Body of pancreas (tissue), 4 donors: Measurements from ENCODE around the gene GRM1. TPM values are rescaled to one million over a fixed set of nuclear protein-coding genes. Genes with fewer than 3 reads are reported as not detected.

Source experiments
- ATAC-seq: fragments of 150-250 bp; one replicate; pipeline ENCODE4 v1.9.1; 2016
- DNase-seq, 4 donors: peaks; one replicate each; pipeline ENCODE4 v3.0.0-alpha.2; 2019
- H3K27ac ChIP-seq, 4 donors: fragments of 200-600 bp; sonication (generic); 1 replicate in 3 of 4; 2 replicates in 1 of 4; pipeline versions ENCODE4 v1.5.1 to v1.6.1; 2016 to 2019; ENCODE audit warnings: mild to moderate bottlenecking in 1 of 4, mixed read lengths in 1 of 4, moderate library complexity in 1 of 4
- H3K27me3 ChIP-seq, 2 donors: fragments of 200-600 bp; sonication (generic); one replicate each; pipeline ENCODE4 v1.6.0; 2016; ENCODE audit warnings: mild to moderate bottlenecking in 1 of 2
- H3K36me3 ChIP-seq, 2 donors: fragments of 200-600 bp; sonication (generic); replicated peaks in 1 of 2; 2 replicates each; pipeline ENCODE4 v1.5.1; 2016; ENCODE audit warnings: low read depth in 2 of 2; ENCODE audit not compliant: insufficient read depth in 1 of 2
- H3K4me1 ChIP-seq: fragments of 200-600 bp; sonication (generic); one replicate; pipeline ENCODE4 v1.6.0; 2016
- H3K4me3 ChIP-seq, 2 donors: fragments of 200-600 bp; sonication (generic); 1 replicate in 1 of 2; 2 replicates in 1 of 2; pipeline ENCODE4 v1.5.1; 2016 to 2019
- H3K9me3 ChIP-seq, 3 donors: fragments of 200-600 bp; sonication (generic); 1 replicate in 2 of 3; 2 replicates in 1 of 3; pipeline ENCODE4 v1.5.1; 2016
- POLR2A ChIP-seq, 3 donors: fragments of 450-650 bp; IDR thresholded peaks; one replicate each; pipeline ENCODE4 v1.6.1; 2016; ENCODE audit warnings: antibody characterized with exemption in 3 of 3, mild to moderate bottlenecking in 2 of 3
- WGBS, 2 donors: methylation state at CpG; one replicate each; pipeline ENCODE4 v1.1.5; 2017; 5-methylcytosine and 5-hydroxymethylcytosine counted together
- intact Hi-C: fragments of 100-400 bp; cut with DNase I; formaldehyde crosslinking; loops from one replicate; pipeline ENCODE4 v1.15.1; 2023
- total RNA-seq, 2 donors: library from RNA; depleted of rRNA; stranded (reverse); fragments of >200 nt; gene quantifications; one replicate each; pipeline ENCODE4 v1.1.0, GENCODE V29; 2016
- TF ChIP-seq, protein P1 (sequence below), 7 experiments: fragments of 450-650 bp in 4 of 7; fragments of 200-600 bp in 3 of 7; sonication (generic) in 3 of 7; IDR thresholded peaks; one replicate each; pipeline ENCODE4 v1.5.1; 2016 to 2019; ENCODE audit warnings: antibody characterized with exemption in 7 of 7

Gene GRM1
- total RNA-seq, 2 donors from 2014 or later, result under 0.01 TPM; not detected in 1

DNA sequence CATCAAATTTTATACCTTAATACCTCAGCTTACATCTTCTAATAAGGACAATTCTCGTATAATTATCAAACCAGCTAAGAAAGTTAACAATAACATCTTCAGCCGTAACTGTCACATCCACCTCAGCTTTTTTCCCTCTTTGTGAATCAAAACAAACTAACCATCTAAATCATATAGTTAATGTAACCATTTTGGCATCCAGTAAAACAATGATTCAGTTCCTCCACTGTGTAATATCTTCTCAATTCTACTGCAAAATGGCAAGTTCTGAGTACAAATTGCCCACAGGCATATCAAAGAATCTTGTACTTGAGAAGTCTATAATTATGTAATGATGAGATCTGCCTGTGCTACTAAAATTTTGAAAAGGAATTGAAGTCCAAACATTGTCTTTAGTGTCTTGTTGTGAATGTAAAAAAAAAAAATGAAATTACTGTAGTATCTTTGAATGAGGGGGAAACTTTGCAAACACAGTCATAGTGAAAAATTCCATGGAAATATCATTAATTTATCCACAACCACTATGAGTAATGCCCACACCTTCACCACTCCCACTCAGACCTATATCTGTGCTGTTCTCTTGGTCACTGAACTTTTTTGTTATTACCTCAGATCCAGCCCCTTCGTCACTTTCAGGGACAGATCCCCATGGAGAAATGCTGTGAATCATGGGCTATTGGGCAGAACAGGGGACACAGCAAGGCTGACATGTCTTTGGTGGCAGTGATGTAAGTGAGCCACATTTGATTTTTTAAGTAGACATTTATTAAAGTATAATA, 336.1 kb downstream of the GRM1 start:
- 66 to 67% methylated on average over 3 of the region's 3 CpGs for WGBS, 2 donors
- intact Hi-C loops, result no loop called here
- H3K27ac ChIP-seq, result no peak overlapping the region
- H3K27me3 ChIP-seq, result no peaks in the 10 kb centered on the region
- no peaks in the 10 kb centered on the region for H3K9me3 ChIP-seq
- TF ChIP-seq POLR2A (IDR thresholded peaks at IDR 0.05), result no peak
- TF ChIP-seq, protein P1, sequence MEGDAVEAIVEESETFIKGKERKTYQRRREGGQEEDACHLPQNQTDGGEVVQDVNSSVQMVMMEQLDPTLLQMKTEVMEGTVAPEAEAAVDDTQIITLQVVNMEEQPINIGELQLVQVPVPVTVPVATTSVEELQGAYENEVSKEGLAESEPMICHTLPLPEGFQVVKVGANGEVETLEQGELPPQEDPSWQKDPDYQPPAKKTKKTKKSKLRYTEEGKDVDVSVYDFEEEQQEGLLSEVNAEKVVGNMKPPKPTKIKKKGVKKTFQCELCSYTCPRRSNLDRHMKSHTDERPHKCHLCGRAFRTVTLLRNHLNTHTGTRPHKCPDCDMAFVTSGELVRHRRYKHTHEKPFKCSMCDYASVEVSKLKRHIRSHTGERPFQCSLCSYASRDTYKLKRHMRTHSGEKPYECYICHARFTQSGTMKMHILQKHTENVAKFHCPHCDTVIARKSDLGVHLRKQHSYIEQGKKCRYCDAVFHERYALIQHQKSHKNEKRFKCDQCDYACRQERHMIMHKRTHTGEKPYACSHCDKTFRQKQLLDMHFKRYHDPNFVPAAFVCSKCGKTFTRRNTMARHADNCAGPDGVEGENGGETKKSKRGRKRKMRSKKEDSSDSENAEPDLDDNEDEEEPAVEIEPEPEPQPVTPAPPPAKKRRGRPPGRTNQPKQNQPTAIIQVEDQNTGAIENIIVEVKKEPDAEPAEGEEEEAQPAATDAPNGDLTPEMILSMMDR (IDR thresholded peaks at IDR 0.05), result no peak
- H3K4me1 ChIP-seq, result no peaks in the 10 kb centered on the region
- DNase-seq, result no peak
- H3K36me3 ChIP-seq, result no peaks in the 10 kb centered on the region
- no peak for ATAC-seq
- no peak overlapping the region for H3K4me3 ChIP-seq

DNA sequence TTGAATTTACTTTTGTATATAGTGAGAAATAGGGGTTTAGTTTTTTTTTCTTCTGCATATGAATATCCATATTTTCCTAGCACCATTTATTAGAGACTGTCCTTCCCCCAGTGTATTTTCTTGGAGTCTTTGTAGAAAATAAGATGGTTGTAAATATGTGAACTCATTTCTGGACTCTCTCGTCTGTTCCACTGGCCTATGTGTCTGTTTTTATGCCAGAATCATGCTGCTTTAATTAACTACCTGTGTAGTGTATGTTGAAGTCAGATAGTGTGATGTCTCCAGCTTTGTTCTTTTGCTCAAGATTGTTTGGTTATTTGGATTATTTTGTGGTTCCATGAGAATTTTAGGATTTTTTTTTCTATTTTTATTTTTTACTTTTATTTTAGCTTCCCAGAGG, 338.2 kb downstream of the GRM1 start:
- intact Hi-C loops, result no loop called here
- no peak for ATAC-seq
- TF ChIP-seq, protein P1 (IDR thresholded peaks at IDR 0.05), result no peak
- TF ChIP-seq POLR2A (IDR thresholded peaks at IDR 0.05), result no peak
- Histone ChIP-seq H3K36me3 (no peaks in the 10 kb centered on the region), H3K27me3 (no peaks in the 10 kb centered on the region), H3K27ac (no peak overlapping the region), H3K9me3 (no peaks in the 10 kb centered on the region), H3K4me1 (no peaks in the 10 kb centered on the region), H3K4me3 (no peak overlapping the region)
- 33 to 43% methylated on average over 1 of the region's 1 CpG for WGBS, 2 donors
- no peak for DNase-seq

DNA sequence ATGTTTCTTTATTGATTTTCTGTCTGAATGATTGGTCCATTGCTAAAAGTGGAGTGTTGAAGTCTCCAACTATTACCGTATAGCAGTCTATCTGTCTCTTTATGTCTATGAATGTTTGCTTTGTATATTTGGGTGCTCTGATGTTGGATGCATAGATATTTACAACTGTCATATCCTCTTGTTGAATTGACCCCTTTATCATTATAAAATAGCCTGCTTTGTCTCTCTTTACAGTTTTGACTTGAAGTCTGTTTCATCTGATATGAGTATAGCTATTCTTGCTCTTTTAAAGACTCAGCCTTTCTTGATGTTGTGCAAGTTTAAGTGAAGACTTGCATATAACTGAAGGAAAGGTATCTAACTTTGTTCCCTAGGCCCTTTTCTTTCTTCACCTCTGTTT, 341.0 kb downstream of the GRM1 start:
- DNase-seq, result no peak
- H3K4me3 ChIP-seq, result no peak overlapping the region

DNA sequence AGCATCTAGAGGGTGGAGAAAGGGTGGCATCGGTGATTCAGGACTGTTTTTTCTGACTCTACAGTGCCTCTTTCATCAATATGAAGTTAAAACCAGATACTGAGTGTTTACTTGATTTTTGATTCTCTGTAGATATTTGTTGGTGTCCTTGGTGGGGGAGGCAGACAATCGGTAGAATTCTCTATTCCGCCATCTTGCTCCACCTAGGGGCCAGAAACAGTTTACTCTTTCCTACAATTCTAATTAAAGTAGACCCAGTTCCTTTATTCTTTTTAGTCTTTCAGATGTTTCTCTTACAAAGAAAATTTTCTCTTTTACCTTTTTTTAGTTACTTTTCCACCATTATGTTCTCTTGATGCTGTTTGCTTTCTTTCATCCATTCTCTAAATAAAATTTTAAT, 352.6 kb downstream of the GRM1 start:
- Histone ChIP-seq H3K4me3 (no peak overlapping the region), H3K27ac (no peak overlapping the region), H3K4me1 (no peaks in the 10 kb centered on the region), H3K27me3 (no peaks in the 10 kb centered on the region), H3K9me3 (no peaks in the 10 kb centered on the region), H3K36me3 (no peaks in the 10 kb centered on the region)
- TF ChIP-seq, protein P1 (IDR thresholded peaks at IDR 0.05), result no peak
- TF ChIP-seq POLR2A (IDR thresholded peaks at IDR 0.05), result no peak
- intact Hi-C loops, result no loop called here
- WGBS, 2 donors, result 63 to 74% methylated on average over 3 of the region's 3 CpGs
- no peak for DNase-seq
- no peak for ATAC-seq

More for the DNA sequence above, 341.0 kb downstream of the GRM1 start:
- no peak overlapping the region for H3K27ac ChIP-seq
- H3K9me3 ChIP-seq, result no peaks in the 10 kb centered on the region
- no peak for TF ChIP-seq POLR2A (IDR thresholded peaks at IDR 0.05)
- TF ChIP-seq, protein P1 (IDR thresholded peaks at IDR 0.05), result no peak
- H3K4me1 ChIP-seq, result no peaks in the 10 kb centered on the region
- WGBS, 2 donors, result 19 to 20% methylated on average over 1 of the region's 1 CpG
- H3K36me3 ChIP-seq, result no peaks in the 10 kb centered on the region
- no peak for ATAC-seq
- H3K27me3 ChIP-seq, result no peaks in the 10 kb centered on the region
- intact Hi-C loops, result no loop called here
